GM12891 (cell line): ENCODE measurements around the gene GALNT9.
"Not testable (repeated sequence)": the region's sequence is repeated elsewhere in the genome, so short reads cannot be mapped to it uniquely, and the experiment has no call there.

Source experiments
- DNase-seq: peaks from one replicate; pipeline ENCODE4 v3.0.0; 2011; ENCODE audit warnings: low spot score; ENCODE audit not compliant: insufficient read length
- FAIRE-seq: peaks from 2 replicates; lab custom pipeline; 2011; peaks lifted over from hg19 to GRCh38; lab: Jason Lieb, UNC
- PAX5 ChIP-seq: IDR thresholded peaks from 2 replicates; pipeline ENCODE4 v1.6.1; 2011; ENCODE audit warnings: low read length, moderate library complexity, mild to moderate bottlenecking; ENCODE audit not compliant: insufficient read depth, severe bottlenecking
- POLR2A ChIP-seq: IDR thresholded peaks from 2 replicates; pipeline ENCODE4 v1.6.1; 2011; ENCODE audit warnings: low read depth, low read length, control low read depth
- POLR2AphosphoS5 ChIP-seq: IDR thresholded peaks from 2 replicates; pipeline ENCODE4 v1.6.1; 2011; ENCODE audit warnings: low read depth, low read length, control low read depth
- POU2F2 ChIP-seq: IDR thresholded peaks from 2 replicates; pipeline ENCODE4 v1.6.1; 2011; ENCODE audit warnings: low read depth, mild to moderate bottlenecking, control low read depth, low read length, moderate library complexity
- SPI1 ChIP-seq: IDR thresholded peaks from 2 replicates; pipeline ENCODE4 v1.6.1; 2011; ENCODE audit warnings: low read depth, low read length, control low read depth
- TAF1 ChIP-seq: IDR thresholded peaks from 2 replicates; pipeline ENCODE4 v1.6.1; 2011; ENCODE audit warnings: low read depth, low read length, control low read depth

GALNT9 gene

GRCh38 chr12:132272711-132273110 is 56.7 kb downstream of the GALNT9 start:
- TF ChIP-seq POU2F2, result no peak
- no peak for TF ChIP-seq POLR2AphosphoS5
- TF ChIP-seq SPI1, result no peak
- TF ChIP-seq TAF1, result no peak
- no peak for TF ChIP-seq POLR2A
- no peak for TF ChIP-seq PAX5
- FAIRE-seq, result no peak
- DNase-seq, result no peak

GRCh38 chr12:132271755-132272092 is 57.7 kb downstream of the GALNT9 start:
- FAIRE-seq, result no peak
- TF ChIP-seq POLR2A (no peak), POLR2AphosphoS5 (no peak), PAX5 (no peak), TAF1 (no peak), POU2F2 (no peak), SPI1 (no peak)
- DNase-seq, result no peak

GRCh38 chr12:132270969-132271754 is 58.2 kb downstream of the GALNT9 start:
- no peak for DNase-seq
- no peak for FAIRE-seq
- TF ChIP-seq SPI1 (no peak), POU2F2 (no peak), POLR2AphosphoS5 (no peak), POLR2A (no peak), PAX5 (no peak), TAF1 (no peak)

- FAIRE-seq (no peak), DNase-seq (no peak)
- TF ChIP-seq POU2F2 (no peak), SPI1 (no peak), POLR2A (no peak), TAF1 (no peak), POLR2AphosphoS5 (no peak), PAX5 (no peak)
These were observed 58.9 kb downstream of the GALNT9 start for GRCh38 chr12:132270516-132270915.

- no peak for DNase-seq
- TF ChIP-seq POU2F2 (no peak), PAX5 (no peak), TAF1 (no peak), POLR2A (no peak), POLR2AphosphoS5 (no peak)
- FAIRE-seq, result no peak
These were observed 60.0 kb downstream of the GALNT9 start for GRCh38 chr12:132269271-132269968.

GRCh38 chr12:132268674-132269073 is 60.7 kb downstream of the GALNT9 start:
- FAIRE-seq, result no peak
- TF ChIP-seq POLR2A (no peak), SPI1 (no peak), POU2F2 (no peak), POLR2AphosphoS5 (no peak), TAF1 (no peak), PAX5 (no peak)

GRCh38 chr12:132267873-132268272 is 61.5 kb downstream of the GALNT9 start:
- DNase-seq, result no peak
- FAIRE-seq, result peak; percentile 43
- no peak for TF ChIP-seq POU2F2

More at GRCh38 chr12:132268674-132269073, 60.7 kb downstream of the GALNT9 start:
- DNase-seq, result no peak

- FAIRE-seq (no peak), DNase-seq (no peak)
- TF ChIP-seq SPI1 (no peak), POLR2AphosphoS5 (no peak), POU2F2 (no peak)
These were observed 62.6 kb downstream of the GALNT9 start for GRCh38 chr12:132266802-132267201.

- TF ChIP-seq POU2F2 (no peak), POLR2AphosphoS5 (no peak), PAX5 (no peak), POLR2A (no peak), SPI1 (no peak), TAF1 (no peak)
- DNase-seq, result no peak
- FAIRE-seq, result no peak
These were observed 63.0 kb downstream of the GALNT9 start for GRCh38 chr12:132266370-132266769.

- not testable (repeated sequence) for DNase-seq, FAIRE-seq
These were observed 63.6 kb downstream of the GALNT9 start for GRCh38 chr12:132265822-132266221.
